SKM-1 (cell line): ENCODE measurements around the gene SOST.
"Not testable (repeated sequence)": the region's sequence is repeated elsewhere in the genome, so short reads cannot be mapped to it uniquely, and the experiment has no call there.

ENCODE experiments used
- DNase-seq: peaks from one replicate; lab custom pipeline; 2025; ENCODE audit not compliant: unreplicated experiment; lab: John Stamatoyannopoulos, UW

Gene SOST

GRCh38 chr17:43758497-43759174, at the start of gene SOST:
Gene SOST, minus strand, starts transcription at chr17:43758791. Its CDS starts 50 bp downstream, at chr17:43758741.
- no peak for DNase-seq

- DNase-seq: no peak
Measured at GRCh38 chr17:43808076-43808475, 49.5 kb upstream of the SOST start.

- no peak for DNase-seq
Measured at GRCh38 chr17:43805117-43805516, 46.5 kb upstream of the SOST start.

GRCh38 chr17:43803758-43804157, 45.2 kb upstream of the SOST start:
- DNase-seq: no peak

GRCh38 chr17:43801844-43802243, 43.3 kb upstream of the SOST start:
- DNase-seq: no peak

- DNase-seq: no peak
Measured at GRCh38 chr17:43800736-43801135, 42.1 kb upstream of the SOST start.

GRCh38 chr17:43799047-43799446, 40.5 kb upstream of the SOST start:
- no peak for DNase-seq

GRCh38 chr17:43798024-43798423, 39.4 kb upstream of the SOST start:
- not testable (repeated sequence) for DNase-seq

GRCh38 chr17:43792668-43793067, 34.1 kb upstream of the SOST start:
- DNase-seq: not testable (repeated sequence)

GRCh38 chr17:43791589-43791988, 33.0 kb upstream of the SOST start:
- no peak for DNase-seq

- DNase-seq: no peak
Measured at GRCh38 chr17:43790311-43790940, 31.8 kb upstream of the SOST start.

- no peak for DNase-seq
Measured at GRCh38 chr17:43789482-43789881, 30.9 kb upstream of the SOST start.

- no peak for DNase-seq
Measured at GRCh38 chr17:43788540-43788939, 29.9 kb upstream of the SOST start.

GRCh38 chr17:43787728-43788127, 29.1 kb upstream of the SOST start:
- no peak for DNase-seq

GRCh38 chr17:43784628-43785101, 26.1 kb upstream of the SOST start:
- DNase-seq: no peak

GRCh38 chr17:43784068-43784467, 25.5 kb upstream of the SOST start:
- DNase-seq: no peak

- no peak for DNase-seq
Measured at GRCh38 chr17:43782913-43783680, 24.5 kb upstream of the SOST start.

GRCh38 chr17:43780135-43780534, 21.5 kb upstream of the SOST start, which contains the start of gene CFAP97D1:
Gene CFAP97D1, plus strand, starts transcription at chr17:43780435. Its CDS starts 28 bp downstream, at chr17:43780463.
- DNase-seq: no peak

- peak; percentile 40 for DNase-seq
Measured at GRCh38 chr17:43779145-43780125, 20.8 kb upstream of the SOST start.

GRCh38 chr17:43778337-43779144, 19.9 kb upstream of the SOST start, which contains the start of gene DUSP3:
Gene DUSP3, minus strand, starts transcription at chr17:43778977. Its CDS starts 53 bp downstream, at chr17:43778924.
- DNase-seq: peak; percentile 49
